ENCODE data around the gene GNAT1.

GNAT1 gene

GRCh38 chr3:50163572-50164455 lies 27.6 kb upstream of the GNAT1 start:
- no peak for DNase-seq

- no peak for DNase-seq
Observed at GRCh38 chr3:50164481-50164880, 26.9 kb upstream of the GNAT1 start.

GRCh38 chr3:50164984-50165909 lies 26.2 kb upstream of the GNAT1 start:
- DNase-seq = no peak

- DNase-seq = no peak
Observed at GRCh38 chr3:50165910-50166538, 25.4 kb upstream of the GNAT1 start.

- DNase-seq = no peak
Observed at GRCh38 chr3:50166620-50167019, 24.8 kb upstream of the GNAT1 start.

- no peak for DNase-seq
Observed at GRCh38 chr3:50167069-50167840, 24.2 kb upstream of the GNAT1 start.

- no peak for DNase-seq
Observed at GRCh38 chr3:50167841-50168209, 23.6 kb upstream of the GNAT1 start.

- DNase-seq = no peak
Observed at GRCh38 chr3:50168388-50168787, 23.0 kb upstream of the GNAT1 start.

- DNase-seq = no peak
Observed at GRCh38 chr3:50168791-50169190, 22.6 kb upstream of the GNAT1 start.

- no peak for DNase-seq
Observed at GRCh38 chr3:50169232-50169832, 22.1 kb upstream of the GNAT1 start.

- DNase-seq = no peak
Observed at GRCh38 chr3:50169858-50170257, 21.6 kb upstream of the GNAT1 start.

- peak; percentile 23 for DNase-seq
Observed at GRCh38 chr3:50170689-50171088, 20.7 kb upstream of the GNAT1 start.

GRCh38 chr3:50171540-50172301 lies 19.7 kb upstream of the GNAT1 start:
- no peak for DNase-seq

GRCh38 chr3:50172626-50173220 lies 18.7 kb upstream of the GNAT1 start:
- DNase-seq = no peak

- DNase-seq = peak; percentile 40
Observed at GRCh38 chr3:50173685-50174516, 17.5 kb upstream of the GNAT1 start.

- DNase-seq = no peak
Observed at GRCh38 chr3:50174517-50174895, 16.9 kb upstream of the GNAT1 start.

GRCh38 chr3:50174947-50175524 lies 16.4 kb upstream of the GNAT1 start:
- no peak for DNase-seq

- no peak for DNase-seq
Observed at GRCh38 chr3:50177346-50177745, 14.1 kb upstream of the GNAT1 start.

- no peak for DNase-seq
Observed at GRCh38 chr3:50179710-50180109, 11.7 kb upstream of the GNAT1 start.

- no peak for DNase-seq
Observed at GRCh38 chr3:50181985-50182384, 9.4 kb upstream of the GNAT1 start.

All from suppressor macrophage treated with lipopolysaccharide for 4 hours (primary cell).